ENCODE data around the gene CCNJ. TPM values are rescaled to one million over a fixed set of nuclear protein-coding genes. Genes with fewer than 3 reads are reported as not detected.

The CCNJ gene
- total and polyA plus RNA-seq, 9 of the 15 experiments (the other 6 are each of a cell fraction or from before 2014, with no cell fraction given), result 0.69 to 15.7 (median 9.2) TPM

GRCh38 chr10:96089670-96090462 lies 46.5 kb downstream of the CCNJ start (continued):
- TF ChIP-seq ZC3H4 (CRISPR knock-in tag; IDR thresholded peaks at IDR 0.05; ENCODE audit: borderline replicate concordance), result no peak
- peak in 1 of 2 experiments; percentile 36; a peak in 2 of 4 replicates for TF ChIP-seq RAD21 (CRISPR knock-in tag; conservative IDR thresholded peaks at IDR 0.05 in 1 of 2, IDR thresholded peaks at IDR 0.05 in 1 of 2)
- no peak for TF ChIP-seq ZBTB49 (CRISPR knock-in tag; IDR thresholded peaks at IDR 0.05; ENCODE audit: borderline replicate concordance)
- peak in 1 of 2 experiments; percentile 8; a peak in 1 of 4 replicates for TF ChIP-seq ZMIZ1 (IDR thresholded peaks at IDR 0.05; ENCODE audit: low read depth in 2 of 2, low read length in 2 of 2)
- no peak for TF ChIP-seq ZNF431 (CRISPR knock-in tag; IDR thresholded peaks at IDR 0.05)
- TF ChIP-seq SNRNP70 (optimal IDR thresholded peaks at IDR 0.05; ENCODE audit: low read depth, low read length), result no peak
- TF ChIP-seq ZNF217 (CRISPR knock-in tag; IDR thresholded peaks at IDR 0.05), result no peak
- no peak for TF ChIP-seq GATA2 (CRISPR knock-in tag; IDR thresholded peaks at IDR 0.05)
- TF ChIP-seq ZNF766 (CRISPR knock-in tag; conservative IDR thresholded peaks at IDR 0.05), result no peak; the same call in 1 of the 2 replicates
- no peak for TF ChIP-seq ZNF311 (CRISPR knock-in tag; IDR thresholded peaks at IDR 0.05)
- TF ChIP-seq ERF (CRISPR knock-in tag; IDR thresholded peaks at IDR 0.05), result no peak
- no peak for TF ChIP-seq ZFP91 (CRISPR knock-in tag; IDR thresholded peaks at IDR 0.05)
- TF ChIP-seq POLR3G (IDR thresholded peaks at IDR 0.05; ENCODE audit: extremely low read depth, insufficient read length, insufficient replicate concordance), result no peak
- TF ChIP-seq ZNF764 (CRISPR knock-in tag; IDR thresholded peaks at IDR 0.05; ENCODE audit: low read depth), result no peak
- peak in 1 of 2 experiments; percentile 54; a peak in 2 of 4 replicates for TF ChIP-seq HDAC1 (IDR thresholded peaks at IDR 0.05)
- peak; percentile 73 for TF ChIP-seq ZNF511 (CRISPR knock-in tag; IDR thresholded peaks at IDR 0.05)
- TF ChIP-seq KLF10 (CRISPR knock-in tag; IDR thresholded peaks at IDR 0.05), result no peak
- TF ChIP-seq PYGO2 (tag; IDR thresholded peaks at IDR 0.05), result no peak
- TF ChIP-seq SMARCA4 (IDR thresholded peaks at IDR 0.05), result no peak

Data from K562 (cell line).